GM12801 (cell line): ENCODE results near the gene FAIM2.

Source experiments
- TF ChIP-seq, protein P1 (sequence below): IDR thresholded peaks from one replicate; pipeline ENCODE4 v1.5.1; 2011; ENCODE audit warnings: control low read depth; ENCODE audit not compliant: insufficient read length; ENCODE audit errors: extremely low read depth

FAIM2 gene

DNA sequence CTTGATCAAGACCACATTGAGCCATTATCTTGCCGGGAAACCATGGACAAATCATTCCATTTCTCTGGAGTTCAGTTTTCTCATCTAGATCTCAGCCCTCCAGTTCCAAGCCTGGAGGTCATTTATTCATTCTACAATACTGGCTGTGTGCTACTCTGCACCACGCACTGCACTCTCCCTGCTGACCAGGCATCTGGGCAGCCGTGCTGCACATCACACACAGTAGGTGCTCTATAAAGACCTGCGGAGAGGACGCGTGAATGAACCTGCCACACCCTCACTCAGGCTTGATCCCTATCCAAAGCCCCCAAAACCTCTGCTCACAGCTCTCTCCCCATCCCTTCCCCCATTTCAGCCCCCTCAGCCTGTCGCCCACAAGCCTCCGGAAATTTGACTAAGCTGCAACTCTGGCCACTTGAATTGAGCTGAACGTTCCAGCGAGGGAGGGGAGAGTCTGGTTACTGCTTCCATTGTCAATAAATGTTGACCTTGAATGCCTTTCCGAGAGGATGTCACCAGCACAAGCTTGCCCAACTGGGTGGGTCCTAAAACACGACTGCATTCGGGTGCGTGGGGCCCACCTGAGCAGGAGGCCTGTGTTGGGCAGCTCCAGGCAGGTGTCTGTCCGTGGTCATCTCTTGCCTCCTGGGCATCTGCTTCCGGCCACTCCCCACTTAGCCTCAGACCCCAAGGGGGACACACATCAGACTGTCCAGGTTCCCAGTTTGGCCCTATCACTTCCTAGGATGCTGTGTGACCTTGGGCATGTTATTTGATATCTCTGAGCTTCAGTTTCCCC is 17.8 kb downstream of the FAIM2 start:
- TF ChIP-seq, protein P1, sequence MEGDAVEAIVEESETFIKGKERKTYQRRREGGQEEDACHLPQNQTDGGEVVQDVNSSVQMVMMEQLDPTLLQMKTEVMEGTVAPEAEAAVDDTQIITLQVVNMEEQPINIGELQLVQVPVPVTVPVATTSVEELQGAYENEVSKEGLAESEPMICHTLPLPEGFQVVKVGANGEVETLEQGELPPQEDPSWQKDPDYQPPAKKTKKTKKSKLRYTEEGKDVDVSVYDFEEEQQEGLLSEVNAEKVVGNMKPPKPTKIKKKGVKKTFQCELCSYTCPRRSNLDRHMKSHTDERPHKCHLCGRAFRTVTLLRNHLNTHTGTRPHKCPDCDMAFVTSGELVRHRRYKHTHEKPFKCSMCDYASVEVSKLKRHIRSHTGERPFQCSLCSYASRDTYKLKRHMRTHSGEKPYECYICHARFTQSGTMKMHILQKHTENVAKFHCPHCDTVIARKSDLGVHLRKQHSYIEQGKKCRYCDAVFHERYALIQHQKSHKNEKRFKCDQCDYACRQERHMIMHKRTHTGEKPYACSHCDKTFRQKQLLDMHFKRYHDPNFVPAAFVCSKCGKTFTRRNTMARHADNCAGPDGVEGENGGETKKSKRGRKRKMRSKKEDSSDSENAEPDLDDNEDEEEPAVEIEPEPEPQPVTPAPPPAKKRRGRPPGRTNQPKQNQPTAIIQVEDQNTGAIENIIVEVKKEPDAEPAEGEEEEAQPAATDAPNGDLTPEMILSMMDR = no peak

DNA sequence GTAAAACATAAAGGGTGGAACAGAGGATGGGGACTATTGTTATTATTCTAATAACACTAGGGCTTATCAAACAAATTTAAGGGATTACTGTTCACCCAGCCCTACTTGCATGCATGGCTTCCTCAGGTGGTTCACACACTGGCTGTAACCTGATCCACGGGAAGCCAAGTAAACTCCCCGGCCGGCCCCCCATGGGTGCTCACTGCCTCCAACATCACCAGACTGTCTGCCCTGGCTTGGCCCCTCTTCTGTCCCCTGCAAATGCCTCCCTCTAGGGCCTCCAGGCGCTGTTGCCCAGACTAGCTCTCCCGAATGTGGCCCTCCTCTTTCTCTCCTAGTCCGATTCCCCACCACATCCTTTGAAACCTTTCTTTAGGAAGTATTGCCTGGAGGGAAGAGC is 18.6 kb downstream of the FAIM2 start:
- TF ChIP-seq, protein P1 = no peak

- TF ChIP-seq, protein P1 = no peak
These were observed 20.7 kb downstream of the FAIM2 start for GRCh38 chr12:49882851-49883464.

DNA sequence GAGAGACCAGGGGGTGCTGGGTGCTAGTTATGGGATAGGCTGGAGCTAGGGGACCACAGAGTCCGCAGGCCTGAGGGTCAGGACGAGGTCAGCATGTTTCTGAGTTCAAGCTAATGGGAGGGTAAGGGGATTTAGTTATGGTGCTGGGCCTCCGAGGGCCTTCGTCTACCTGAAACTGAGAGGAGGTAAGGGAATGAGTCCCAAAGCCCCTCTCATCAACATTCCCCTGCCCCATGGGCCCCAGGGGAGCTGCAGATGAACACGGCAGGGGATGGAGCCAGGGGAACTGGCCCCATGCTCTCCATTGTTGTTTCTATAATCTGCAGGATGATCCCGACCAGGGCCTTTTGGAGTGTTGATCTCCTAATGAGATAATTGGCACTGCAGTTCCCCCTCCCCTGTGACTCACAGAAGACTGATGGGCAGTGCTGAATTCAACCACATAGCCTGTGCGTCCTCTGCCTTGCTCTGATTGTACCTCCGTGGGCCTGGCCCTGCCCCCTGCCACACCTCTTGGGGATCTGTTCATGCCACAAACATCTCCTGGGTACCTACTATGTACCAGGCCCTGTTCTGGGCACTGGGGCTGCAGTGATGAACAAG is 21.4 kb downstream of the FAIM2 start:
- TF ChIP-seq, protein P1 = no peak

DNA sequence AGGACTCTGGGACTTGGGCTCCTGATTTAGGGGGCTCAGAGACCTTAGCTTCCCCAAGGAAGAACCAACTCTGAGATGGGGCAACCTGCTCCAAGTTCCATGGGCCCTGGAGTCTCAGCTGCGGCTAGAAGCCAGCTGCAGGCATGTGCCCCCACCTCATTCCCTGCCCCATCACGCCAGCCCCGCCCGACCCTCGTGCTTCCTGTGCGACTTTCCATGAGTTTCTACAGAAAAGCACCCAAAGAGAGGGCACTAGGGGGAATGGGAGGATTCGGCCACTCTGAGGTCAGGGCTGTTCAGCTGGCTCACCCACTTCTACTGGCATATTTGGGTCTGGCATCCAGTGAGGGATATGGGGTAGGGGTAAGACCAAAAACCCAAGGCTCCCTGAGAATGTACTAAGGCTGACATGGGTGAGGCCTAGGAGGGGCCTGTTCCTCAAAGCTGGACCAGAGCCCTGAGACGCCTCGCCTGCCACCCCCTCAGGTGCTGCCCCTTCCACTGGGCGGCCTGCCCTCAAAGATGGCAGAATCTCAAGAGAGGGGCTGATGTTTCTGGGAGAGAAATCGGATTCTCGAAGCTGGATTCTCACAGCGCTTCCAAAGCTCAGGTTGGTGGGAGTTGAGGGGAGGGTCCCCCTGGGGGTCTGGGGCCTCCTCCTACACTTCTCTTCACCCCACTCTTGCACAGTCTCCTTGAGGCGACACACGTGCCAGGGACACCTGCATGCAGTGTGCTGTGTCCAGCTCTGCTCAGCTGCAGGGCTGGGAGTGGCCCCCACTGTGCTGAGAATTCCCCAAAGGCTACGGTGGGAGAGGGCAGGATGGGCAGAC is 22.1 kb downstream of the FAIM2 start:
- TF ChIP-seq, protein P1 = no peak

DNA sequence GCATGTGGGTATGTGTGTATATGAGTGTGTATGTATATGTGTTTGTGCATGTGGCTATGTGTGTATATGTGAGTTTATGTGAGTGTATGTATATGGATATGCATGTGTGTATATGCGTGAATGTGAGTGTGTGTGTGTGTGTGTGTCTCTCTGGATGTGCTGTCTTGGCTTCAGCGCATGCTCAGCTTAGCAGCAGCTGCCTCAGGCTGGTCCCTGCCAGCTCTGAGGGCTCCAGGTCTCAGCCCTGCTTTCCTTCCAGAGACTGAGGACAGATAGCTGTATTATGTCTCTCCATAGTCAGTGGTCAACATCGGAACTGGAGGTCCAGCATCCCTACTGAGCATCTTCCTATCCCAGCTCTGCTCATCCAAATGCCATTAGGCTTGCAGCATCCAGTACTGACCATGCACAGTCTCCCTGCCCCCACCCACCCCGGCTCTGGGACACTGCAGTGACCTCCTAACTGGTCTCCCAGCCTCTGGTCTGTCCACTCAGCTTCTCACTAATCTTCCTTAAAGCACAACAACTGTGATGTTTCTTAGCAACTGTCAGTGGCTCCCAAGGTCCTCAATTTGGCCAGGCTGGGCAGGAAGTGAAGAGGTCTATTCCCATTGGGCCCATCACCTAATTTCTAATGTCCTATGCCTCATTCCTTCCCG is 22.8 kb downstream of the FAIM2 start:
- TF ChIP-seq, protein P1 = no peak
